Measurements from ENCODE around the gene TCHP. TPM values are rescaled to one million over a fixed set of nuclear protein-coding genes. Genes with fewer than 3 reads are reported as not detected.
A peak's percentile ranks its signal among the peaks of the same experiment; 100 is the strongest.

Gene TCHP
- total and polyA plus RNA-seq, 2 of the 13 experiments (the other 11 are each of a cell fraction or from before 2014, with no cell fraction given): 6.7 to 12.2 TPM

- peak overlapping the region; percentile 36; the same call in 1 of the 2 replicates for H3K4me2 ChIP-seq (ENCODE audit: low read depth, low read length)
- no peak overlapping the region for H3K4me3 ChIP-seq (replicated peaks in 1 of 3; ENCODE audit: insufficient read depth in 1 of 3, low read depth in 2 of 3, low read length in 3 of 3)
- intact Hi-C loops (cut with micrococcal nuclease; ENCODE audit: unreplicated experiment): no loop called here
- CTCF ChIA-PET (ENCODE audit: low intra/inter-chr PET ratio, low total read pairs): no interaction called here
- in situ Hi-C loops (cut with HindIII; ENCODE audit: extremely low pct_ligation_motif_present, low pct_unique_long_range_greater_than_20kb): no loop called here
- ATAC-seq (no peak), FAIRE-seq (no peak), DNase-seq (ENCODE audit: low spot score) (no peak)
- H3K36me3 ChIP-seq (replicated peaks in 1 of 2; ENCODE audit: control insufficient read depth in 1 of 2, insufficient read depth in 2 of 2, low read length in 2 of 2): no peaks in the 10 kb centered on the region
- POLR2A ChIA-PET: interaction anchor here (2.6 kb wide), 1 partner anchor 13 kb away, joined by 11 read pairs; no protein-coding TSS in a partner anchor
- no TSS peak for BruUV-seq (replicated peaks)
- peaks cover 7% of the 10 kb centered on the region for H3K79me2 ChIP-seq (ENCODE audit: insufficient read depth, low read length)
- H3K9me3 ChIP-seq (ENCODE audit: low read length): no peaks in the 10 kb centered on the region
- H2AFZ ChIP-seq (ENCODE audit: low read length): no peak overlapping the region
- 72% methylated on average over 10 of the region's 10 CpGs for WGBS (ENCODE audit: low lambda C conversion rate)
- no peak overlapping the region for H3K9ac ChIP-seq (ENCODE audit: insufficient read depth, low read depth, low read length)
- H4K20me1 ChIP-seq (ENCODE audit: insufficient read depth, low read length): no peaks in the 10 kb centered on the region
- peaks cover 66% of the 10 kb centered on the region for H3K4me1 ChIP-seq (ENCODE audit: insufficient read depth, low read length)
- peaks cover 0 to 9% of the 10 kb centered on the region in 2 experiments; a peak in 2 of 5 replicates for H3K27me3 ChIP-seq (ENCODE audit: control insufficient read depth in 1 of 2, insufficient read depth in 2 of 2, low read length in 2 of 2)
- no peak overlapping the region for H3K27ac ChIP-seq (ENCODE audit: extremely low read length, insufficient read depth, low read length)
- TF ChIP-seq SRY (CRISPR knock-in tag; IDR thresholded peaks at IDR 0.05): no peak
- no peak for TF ChIP-seq BCL3 (CRISPR knock-in tag; IDR thresholded peaks at IDR 0.05)
- no peak for TF ChIP-seq NFIC (IDR thresholded peaks at IDR 0.05; ENCODE audit: low read length)
- no peak for TF ChIP-seq ZNF564 (CRISPR knock-in tag; IDR thresholded peaks at IDR 0.05)
- TF ChIP-seq ZNF652 (CRISPR knock-in tag; IDR thresholded peaks at IDR 0.05; ENCODE audit: borderline replicate concordance, low read depth): peak; percentile 62; the same call in 1 of the 2 replicates
- TF ChIP-seq ZBTB37 (CRISPR knock-in tag; IDR thresholded peaks at IDR 0.05): 0 out of 2 replicates have a peak, but pooled peaks have one; percentile 28
These were observed 22.4 kb upstream of the TCHP start for GRCh38 chr12:109877504-109878246.

Measured in HepG2 (cell line).